Activated naive CD4-positive, alpha-beta T cell treated with anti-CD3 and anti-CD28 coated beads, Interleukin-2, amount 50 U/mL, for 24 hours (primary cell): Measurements from ENCODE around the gene SLC4A4.
"Not testable (repeated sequence)": the region's sequence is repeated elsewhere in the genome, so short reads cannot be mapped to it uniquely, and the experiment has no call there.

Experiments
- H3K27ac Mint-ChIP-seq: one replicate; pipeline ENCODE4 v1.8.0; 2021; ENCODE audit warnings: mild to moderate bottlenecking, mixed read lengths
- H3K27me3 Mint-ChIP-seq: one replicate; pipeline ENCODE4 v1.8.0; 2021; ENCODE audit warnings: mixed read lengths
- H3K36me3 Mint-ChIP-seq: one replicate; pipeline ENCODE4 v1.8.0; 2021; ENCODE audit warnings: mixed read lengths
- H3K4me1 Mint-ChIP-seq: one replicate; pipeline ENCODE4 v1.8.0; 2021; ENCODE audit warnings: mixed read lengths
- H3K4me3 Mint-ChIP-seq: one replicate; pipeline ENCODE4 v1.8.0; 2021; ENCODE audit warnings: mild to moderate bottlenecking, mixed read lengths
- H3K9me3 Mint-ChIP-seq: one replicate; pipeline ENCODE4 v1.8.0; 2021; ENCODE audit warnings: mixed read lengths

The SLC4A4 gene

GRCh38 chr4:71382125-71382899 is 43.5 kb downstream of the SLC4A4 start:
- no peaks in the 10 kb centered on the region for H3K36me3 Mint-ChIP-seq
- H3K4me3 Mint-ChIP-seq = no peak overlapping the region

GRCh38 chr4:71382900-71383560 is 44.2 kb downstream of the SLC4A4 start:
- no peaks in the 10 kb centered on the region for H3K36me3 Mint-ChIP-seq
- H3K27me3 Mint-ChIP-seq = peaks cover 3% of the 10 kb centered on the region
- no peaks in the 10 kb centered on the region for H3K4me1 Mint-ChIP-seq
- no peaks in the 10 kb centered on the region for H3K9me3 Mint-ChIP-seq
- H3K27ac Mint-ChIP-seq = no peak overlapping the region
- H3K4me3 Mint-ChIP-seq = no peak overlapping the region

More at GRCh38 chr4:71382125-71382899, 43.5 kb downstream of the SLC4A4 start:
- no peak overlapping the region for H3K27ac Mint-ChIP-seq
- no peaks in the 10 kb centered on the region for H3K4me1 Mint-ChIP-seq
- no peaks in the 10 kb centered on the region for H3K27me3 Mint-ChIP-seq
- no peaks in the 10 kb centered on the region for H3K9me3 Mint-ChIP-seq

GRCh38 chr4:71383984-71384383 is 45.2 kb downstream of the SLC4A4 start:
- Mint-ChIP-seq H3K36me3 (no peaks in the 10 kb centered on the region), H3K27me3 (peaks cover 4% of the 10 kb centered on the region), H3K4me3 (no peak overlapping the region), H3K27ac (no peak overlapping the region), H3K4me1 (no peaks in the 10 kb centered on the region), H3K9me3 (no peaks in the 10 kb centered on the region)

GRCh38 chr4:71389149-71389827 is 50.5 kb downstream of the SLC4A4 start:
- no peaks in the 10 kb centered on the region for H3K9me3 Mint-ChIP-seq

GRCh38 chr4:71392109-71392508 is 53.3 kb downstream of the SLC4A4 start:
- peaks cover 9% of the 10 kb centered on the region for H3K27me3 Mint-ChIP-seq
- H3K9me3 Mint-ChIP-seq = no peaks in the 10 kb centered on the region
- no peaks in the 10 kb centered on the region for H3K4me1 Mint-ChIP-seq
- no peak overlapping the region for H3K4me3 Mint-ChIP-seq
- no peak overlapping the region for H3K27ac Mint-ChIP-seq
- no peaks in the 10 kb centered on the region for H3K36me3 Mint-ChIP-seq

More at GRCh38 chr4:71389149-71389827, 50.5 kb downstream of the SLC4A4 start:
- H3K27ac Mint-ChIP-seq = no peak overlapping the region
- H3K4me3 Mint-ChIP-seq = no peak overlapping the region
- peaks cover 9% of the 10 kb centered on the region for H3K27me3 Mint-ChIP-seq
- H3K4me1 Mint-ChIP-seq = no peaks in the 10 kb centered on the region
- no peaks in the 10 kb centered on the region for H3K36me3 Mint-ChIP-seq

GRCh38 chr4:71396382-71396781 is 57.6 kb downstream of the SLC4A4 start:
- no peak overlapping the region for H3K27ac Mint-ChIP-seq

GRCh38 chr4:71400810-71401209 is 62.0 kb downstream of the SLC4A4 start:
- Mint-ChIP-seq H3K27ac (no peak overlapping the region), H3K27me3 (peaks cover 1% of the 10 kb centered on the region), H3K4me1 (no peaks in the 10 kb centered on the region), H3K36me3 (no peaks in the 10 kb centered on the region), H3K9me3 (no peaks in the 10 kb centered on the region), H3K4me3 (no peak overlapping the region)

More at GRCh38 chr4:71396382-71396781, 57.6 kb downstream of the SLC4A4 start:
- no peaks in the 10 kb centered on the region for H3K4me1 Mint-ChIP-seq
- peaks cover 3% of the 10 kb centered on the region for H3K27me3 Mint-ChIP-seq
- no peak overlapping the region for H3K4me3 Mint-ChIP-seq
- H3K9me3 Mint-ChIP-seq = no peaks in the 10 kb centered on the region
- H3K36me3 Mint-ChIP-seq = no peaks in the 10 kb centered on the region

GRCh38 chr4:71402616-71403015 is 63.8 kb downstream of the SLC4A4 start:
- Mint-ChIP-seq H3K27ac (no peak overlapping the region), H3K9me3 (no peaks in the 10 kb centered on the region), H3K4me3 (no peak overlapping the region), H3K36me3 (no peaks in the 10 kb centered on the region), H3K27me3 (peaks cover 1% of the 10 kb centered on the region), H3K4me1 (no peaks in the 10 kb centered on the region)

- no peak overlapping the region for H3K27ac Mint-ChIP-seq
- H3K4me3 Mint-ChIP-seq = no peak overlapping the region
- H3K36me3 Mint-ChIP-seq = no peaks in the 10 kb centered on the region
- no peaks in the 10 kb centered on the region for H3K4me1 Mint-ChIP-seq
- H3K9me3 Mint-ChIP-seq = no peaks in the 10 kb centered on the region
- H3K27me3 Mint-ChIP-seq = peaks cover 1% of the 10 kb centered on the region
Observed at GRCh38 chr4:71404049-71404448, 65.2 kb downstream of the SLC4A4 start.

GRCh38 chr4:71405791-71406190 is 67.0 kb downstream of the SLC4A4 start:
- Mint-ChIP-seq H3K4me3 (no peak overlapping the region), H3K27me3 (peaks cover 1% of the 10 kb centered on the region), H3K27ac (no peak overlapping the region), H3K4me1 (no peaks in the 10 kb centered on the region), H3K9me3 (no peaks in the 10 kb centered on the region), H3K36me3 (no peaks in the 10 kb centered on the region)

- Mint-ChIP-seq H3K27ac (no peak overlapping the region), H3K4me3 (no peak overlapping the region), H3K4me1 (no peaks in the 10 kb centered on the region), H3K27me3 (peaks cover 3% of the 10 kb centered on the region), H3K9me3 (no peaks in the 10 kb centered on the region), H3K36me3 (no peaks in the 10 kb centered on the region)
Observed at GRCh38 chr4:71406459-71406963, 67.7 kb downstream of the SLC4A4 start.

GRCh38 chr4:71408961-71409360 is 70.1 kb downstream of the SLC4A4 start:
- H3K27me3 Mint-ChIP-seq, H3K9me3 Mint-ChIP-seq, H3K4me3 Mint-ChIP-seq, H3K27ac Mint-ChIP-seq, H3K36me3 Mint-ChIP-seq, H3K4me1 Mint-ChIP-seq: not testable (repeated sequence)

- H3K9me3 Mint-ChIP-seq = no peaks in the 10 kb centered on the region
- peaks cover 3% of the 10 kb centered on the region for H3K27me3 Mint-ChIP-seq
- no peaks in the 10 kb centered on the region for H3K4me1 Mint-ChIP-seq
- no peak overlapping the region for H3K27ac Mint-ChIP-seq
- H3K36me3 Mint-ChIP-seq = no peaks in the 10 kb centered on the region
- no peak overlapping the region for H3K4me3 Mint-ChIP-seq
Observed at GRCh38 chr4:71411981-71412380, 73.2 kb downstream of the SLC4A4 start.

GRCh38 chr4:71415491-71415890 is 76.7 kb downstream of the SLC4A4 start:
- Mint-ChIP-seq H3K36me3 (no peaks in the 10 kb centered on the region), H3K4me1 (no peaks in the 10 kb centered on the region), H3K27ac (no peak overlapping the region), H3K4me3 (no peak overlapping the region), H3K9me3 (no peaks in the 10 kb centered on the region), H3K27me3 (peaks cover 2% of the 10 kb centered on the region)

GRCh38 chr4:71417150-71417549 is 78.3 kb downstream of the SLC4A4 start:
- Mint-ChIP-seq H3K4me1 (no peaks in the 10 kb centered on the region), H3K9me3 (no peaks in the 10 kb centered on the region), H3K27me3 (no peaks in the 10 kb centered on the region), H3K36me3 (no peaks in the 10 kb centered on the region), H3K4me3 (no peak overlapping the region), H3K27ac (no peak overlapping the region)
